HG02943 (cell line): ENCODE results near the gene NUF2.
"Not testable (repeated sequence)": the region's sequence is repeated elsewhere in the genome, so short reads cannot be mapped to it uniquely, and the experiment has no call there.

Experiments used
- ATAC-seq: cut with Tn5 transposase; IDR thresholded peaks from one replicate; pipeline ENCODE4 v1.9.1; 2021; ENCODE audit warnings: mild to moderate bottlenecking, low read depth, moderate library complexity; ENCODE audit not compliant: unreplicated experiment

NUF2 gene

GRCh38 chr1:163323339-163323738 lies 1.6 kb downstream of the NUF2 start:
- ATAC-seq, result not testable (repeated sequence)

DNA sequence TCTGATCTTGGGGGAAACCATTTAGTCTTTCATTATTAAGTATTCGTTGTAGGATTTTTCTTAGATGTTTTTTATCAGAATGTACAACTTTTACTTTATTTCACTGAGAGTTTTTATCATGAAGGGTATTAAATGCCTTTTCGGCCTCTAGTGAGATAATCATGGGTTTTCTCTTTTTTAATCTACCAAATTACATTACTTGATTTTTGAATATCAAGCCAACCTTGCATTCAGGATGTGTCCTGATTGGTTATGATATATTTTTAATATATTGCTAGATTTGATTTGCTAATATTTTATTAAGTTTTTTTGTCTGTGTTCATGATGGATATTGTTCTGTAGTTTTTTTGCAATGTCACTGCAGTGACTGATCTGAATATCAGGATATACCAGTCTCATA lies 9.4 kb downstream of the NUF2 start:
- ATAC-seq, result no peak

GRCh38 chr1:163335216-163335615 lies 13.5 kb downstream of the NUF2 start:
- no peak for ATAC-seq

DNA sequence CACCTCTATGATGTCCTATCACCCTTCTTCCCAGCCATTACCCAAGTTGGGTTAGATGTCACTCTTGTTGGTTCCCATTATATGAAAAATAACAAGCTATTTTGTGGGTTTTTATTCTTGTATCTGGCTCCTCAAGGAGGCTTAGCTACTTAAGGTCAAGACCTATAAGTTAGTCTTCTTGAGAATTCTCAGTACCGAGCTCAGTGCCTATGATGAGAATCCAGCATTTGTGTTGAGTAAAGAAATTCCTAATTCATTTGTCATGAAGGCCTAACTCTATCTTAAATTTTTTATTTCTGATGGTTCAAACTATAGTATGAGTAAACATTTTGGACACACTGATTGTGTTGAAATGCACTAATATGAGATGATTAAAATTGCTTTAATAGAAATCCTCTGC lies 15.9 kb downstream of the NUF2 start:
- no peak for ATAC-seq

- no peak for ATAC-seq
Measured at GRCh38 chr1:163346326-163346870, 24.6 kb downstream of the NUF2 start.

DNA sequence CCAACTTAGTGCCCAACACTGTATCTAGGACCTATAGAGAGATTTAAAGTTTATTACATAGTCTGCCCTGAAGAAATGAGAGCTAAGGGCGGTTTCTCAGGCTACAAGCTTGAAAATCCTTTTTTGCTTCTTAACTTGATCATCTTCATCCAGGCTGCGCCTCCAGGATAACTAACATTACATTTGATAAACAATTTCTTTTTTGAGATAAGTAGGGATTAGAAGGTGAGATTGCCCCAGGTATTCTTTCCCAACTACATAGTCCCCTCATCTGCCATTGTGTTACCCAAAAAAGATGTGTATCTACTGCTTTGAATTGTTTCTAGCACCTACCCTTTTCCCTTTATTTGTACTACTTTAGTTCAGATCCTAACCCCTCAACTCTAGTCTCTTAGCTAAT lies 25.4 kb downstream of the NUF2 start:
- no peak for ATAC-seq

DNA sequence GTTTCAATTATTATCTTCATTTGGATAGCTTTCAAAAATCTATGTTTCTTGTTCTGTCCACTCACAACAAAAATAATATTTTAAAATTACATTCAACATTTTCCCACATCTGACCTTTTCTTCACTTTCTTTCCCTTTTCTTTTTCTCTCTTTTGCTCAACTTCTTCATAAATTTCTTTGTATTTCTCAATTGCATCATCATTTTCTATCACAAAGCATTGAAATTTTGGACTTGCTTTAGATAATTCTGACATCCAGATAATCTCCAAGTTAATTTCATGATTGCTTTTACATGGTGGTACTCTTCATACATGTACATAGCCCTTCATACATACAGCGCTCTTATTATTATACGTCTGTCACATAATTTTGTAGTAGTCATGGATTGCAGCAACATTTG lies 30.2 kb downstream of the NUF2 start:
- no peak for ATAC-seq

DNA sequence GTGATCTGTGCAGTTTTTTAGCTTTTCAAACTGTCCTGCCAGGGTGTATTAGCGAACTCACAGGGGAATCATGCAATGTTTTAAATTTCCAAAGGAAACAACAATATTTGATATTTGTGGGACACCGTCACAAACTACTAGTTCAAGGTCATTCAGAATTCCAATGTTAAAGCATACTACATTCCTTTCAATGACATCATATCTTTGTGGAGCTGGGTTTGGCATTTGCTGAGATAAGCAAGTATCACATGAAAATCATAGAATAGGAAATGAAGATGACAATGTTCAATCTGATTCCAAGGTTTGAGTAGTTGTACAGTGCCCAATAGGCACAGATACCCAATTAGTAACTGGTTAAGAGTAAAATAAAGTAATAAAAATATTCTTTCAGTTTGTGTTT lies 35.6 kb downstream of the NUF2 start:
- ATAC-seq, result no peak

GRCh38 chr1:163358172-163358571 lies 36.4 kb downstream of the NUF2 start:
- ATAC-seq, result not testable (repeated sequence)

GRCh38 chr1:163361123-163361934 lies 39.6 kb downstream of the NUF2 start:
- no peak for ATAC-seq

GRCh38 chr1:163365186-163365585 lies 43.4 kb downstream of the NUF2 start:
- no peak for ATAC-seq

GRCh38 chr1:163366555-163366954 lies 44.8 kb downstream of the NUF2 start:
- no peak for ATAC-seq

- no peak for ATAC-seq
Measured at GRCh38 chr1:163367721-163368120, 46.0 kb downstream of the NUF2 start.

DNA sequence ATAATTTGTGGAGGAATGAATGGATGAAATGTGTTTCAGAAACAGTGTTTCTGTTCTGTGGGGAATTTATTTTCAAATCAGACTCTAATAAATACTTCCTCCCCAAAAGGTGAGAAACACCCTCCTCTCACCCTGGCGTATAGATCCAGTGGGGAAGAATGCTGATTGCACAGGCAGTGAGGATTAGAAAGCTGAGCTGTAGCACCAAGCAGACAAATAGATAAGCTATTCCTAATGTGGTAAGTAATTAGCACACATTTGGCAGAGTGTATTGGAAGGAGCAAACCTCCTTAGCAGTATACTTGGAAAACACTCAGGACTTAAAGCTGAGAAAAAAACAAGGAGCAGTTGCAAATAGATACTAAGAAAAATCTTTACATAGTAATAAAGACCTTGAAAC lies 50.8 kb downstream of the NUF2 start:
- no peak for ATAC-seq

DNA sequence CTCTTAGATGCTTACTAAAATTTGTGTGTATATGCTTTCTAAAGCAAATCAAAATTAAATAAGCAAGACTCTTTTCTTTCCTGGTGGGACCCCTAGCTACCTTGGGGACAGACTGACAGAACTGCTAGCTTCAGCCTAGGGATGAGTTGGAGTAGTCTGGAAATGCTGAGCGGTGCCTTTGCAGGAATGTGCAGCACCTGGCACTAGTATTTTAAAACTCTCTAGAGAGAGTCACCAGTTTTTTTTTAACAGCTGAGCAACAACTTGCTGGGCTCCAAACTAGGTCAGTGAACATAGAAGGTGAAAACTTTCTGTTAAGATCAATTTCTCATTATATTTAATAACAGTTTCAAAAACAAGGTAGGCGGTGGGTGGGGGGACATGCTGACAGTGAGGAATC lies 56.8 kb downstream of the NUF2 start:
- no peak for ATAC-seq

DNA sequence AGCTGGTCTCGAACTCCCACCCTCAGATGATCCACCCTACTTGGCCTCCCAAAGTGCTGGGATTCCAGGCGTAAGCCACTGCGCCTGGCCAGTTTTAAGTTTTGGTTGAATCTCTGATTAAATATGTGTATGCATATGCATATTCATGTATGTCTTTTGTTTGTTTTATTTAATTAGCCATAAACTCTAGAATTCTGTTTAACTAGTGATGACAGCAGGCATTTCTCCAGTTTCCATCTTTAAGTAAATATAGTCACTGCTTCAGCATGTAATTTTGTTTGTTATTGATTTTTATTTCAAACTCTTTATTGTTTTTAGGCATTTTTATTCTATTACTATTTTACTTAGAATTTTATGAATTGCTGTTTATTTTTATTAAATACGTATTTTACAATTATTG lies 58.0 kb downstream of the NUF2 start:
- ATAC-seq, result no peak

DNA sequence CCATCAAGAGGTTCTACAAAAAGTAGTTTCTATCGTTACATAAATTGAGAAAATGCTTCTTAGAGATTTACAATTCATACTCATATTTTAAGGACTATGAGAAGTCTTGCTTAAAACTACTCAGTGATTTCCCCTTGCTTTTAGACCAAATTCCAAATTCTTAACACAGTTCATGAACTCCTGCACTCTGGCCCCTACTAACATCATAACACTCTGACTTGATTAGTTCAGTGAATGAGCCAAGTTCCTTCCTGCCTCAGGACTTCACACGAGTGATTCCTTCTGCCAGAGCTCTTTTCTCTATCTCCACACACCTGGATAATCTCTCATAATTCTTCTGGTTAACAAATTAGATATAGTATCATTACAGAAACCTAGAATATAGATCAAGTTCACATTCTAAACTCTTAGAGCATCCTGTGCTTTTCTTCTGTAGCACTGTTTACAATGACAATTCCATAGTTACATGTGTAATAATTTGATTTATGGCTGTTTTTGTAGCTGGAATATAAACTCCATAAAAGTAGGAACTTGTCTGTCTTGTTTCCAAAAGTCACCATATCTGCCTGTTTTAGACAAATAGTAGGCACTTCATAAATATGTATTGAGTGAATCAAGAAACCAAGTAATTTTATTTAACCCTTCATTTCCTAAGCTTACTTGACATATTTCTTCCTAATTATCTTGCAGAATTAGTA lies 59.9 kb downstream of the NUF2 start:
- ATAC-seq, result no peak

- no peak for ATAC-seq
Measured at GRCh38 chr1:163382395-163382794, 60.6 kb downstream of the NUF2 start.

DNA sequence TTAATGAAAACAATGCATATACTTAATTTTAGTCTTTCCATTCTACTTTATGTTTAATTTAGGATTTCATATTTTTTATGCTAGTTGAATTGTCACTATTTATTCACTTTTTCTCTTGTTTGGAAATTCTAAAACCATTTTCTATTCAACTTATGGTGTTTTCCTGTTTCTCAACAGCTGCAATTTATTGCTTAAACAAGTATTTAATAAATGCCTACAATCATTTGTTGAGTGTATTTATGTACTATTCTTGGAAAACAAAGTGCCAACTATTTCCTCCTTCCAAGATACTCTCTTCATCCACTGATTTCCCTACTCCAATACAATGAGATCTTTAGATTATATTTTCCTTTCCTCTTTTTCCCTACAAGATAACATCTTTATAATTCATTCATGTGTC lies 65.4 kb downstream of the NUF2 start:
- no peak for ATAC-seq

- ATAC-seq, result no peak
Measured at GRCh38 chr1:163388970-163389369, 67.2 kb downstream of the NUF2 start.

DNA sequence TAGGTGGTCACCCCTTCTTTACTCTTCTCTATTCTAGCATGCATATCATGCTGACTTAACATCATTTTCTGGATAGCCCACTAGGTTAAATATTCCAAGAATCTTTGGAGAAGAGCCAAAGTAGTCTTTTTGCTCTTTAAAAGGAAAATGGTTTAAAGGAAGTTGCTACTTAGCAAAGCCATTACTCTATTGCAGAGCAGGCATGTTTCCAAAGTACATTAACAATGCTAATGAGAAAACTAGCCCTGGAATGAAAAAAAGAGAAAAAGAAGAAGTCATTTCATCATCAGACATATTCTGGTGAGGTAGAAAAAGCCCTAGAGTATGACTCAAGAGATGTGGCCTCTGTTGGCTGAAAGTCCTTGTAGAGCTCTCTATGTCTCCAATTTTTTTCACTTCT lies 74.0 kb downstream of the NUF2 start:
- no peak for ATAC-seq
